GM19035 (cell line): ENCODE results near the gene CSNK1D.

Experiments
- ATAC-seq: cut with Tn5 transposase; IDR thresholded peaks from one replicate; pipeline ENCODE4 v1.9.1; 2021; ENCODE audit not compliant: unreplicated experiment

The CSNK1D gene

GRCh38 chr17:82273327-82274133 is at the start of gene CSNK1D:
Gene CSNK1D, minus strand, starts transcription at chr17:82273700. Its CDS starts 319 bp downstream, at chr17:82273381.
- ATAC-seq, result peak; percentile 76

- no peak for ATAC-seq
Measured at GRCh38 chr17:82322526-82323453, 49.3 kb upstream of the CSNK1D start.

- ATAC-seq, result no peak
Measured at GRCh38 chr17:82321947-82322466, 48.5 kb upstream of the CSNK1D start.

DNA sequence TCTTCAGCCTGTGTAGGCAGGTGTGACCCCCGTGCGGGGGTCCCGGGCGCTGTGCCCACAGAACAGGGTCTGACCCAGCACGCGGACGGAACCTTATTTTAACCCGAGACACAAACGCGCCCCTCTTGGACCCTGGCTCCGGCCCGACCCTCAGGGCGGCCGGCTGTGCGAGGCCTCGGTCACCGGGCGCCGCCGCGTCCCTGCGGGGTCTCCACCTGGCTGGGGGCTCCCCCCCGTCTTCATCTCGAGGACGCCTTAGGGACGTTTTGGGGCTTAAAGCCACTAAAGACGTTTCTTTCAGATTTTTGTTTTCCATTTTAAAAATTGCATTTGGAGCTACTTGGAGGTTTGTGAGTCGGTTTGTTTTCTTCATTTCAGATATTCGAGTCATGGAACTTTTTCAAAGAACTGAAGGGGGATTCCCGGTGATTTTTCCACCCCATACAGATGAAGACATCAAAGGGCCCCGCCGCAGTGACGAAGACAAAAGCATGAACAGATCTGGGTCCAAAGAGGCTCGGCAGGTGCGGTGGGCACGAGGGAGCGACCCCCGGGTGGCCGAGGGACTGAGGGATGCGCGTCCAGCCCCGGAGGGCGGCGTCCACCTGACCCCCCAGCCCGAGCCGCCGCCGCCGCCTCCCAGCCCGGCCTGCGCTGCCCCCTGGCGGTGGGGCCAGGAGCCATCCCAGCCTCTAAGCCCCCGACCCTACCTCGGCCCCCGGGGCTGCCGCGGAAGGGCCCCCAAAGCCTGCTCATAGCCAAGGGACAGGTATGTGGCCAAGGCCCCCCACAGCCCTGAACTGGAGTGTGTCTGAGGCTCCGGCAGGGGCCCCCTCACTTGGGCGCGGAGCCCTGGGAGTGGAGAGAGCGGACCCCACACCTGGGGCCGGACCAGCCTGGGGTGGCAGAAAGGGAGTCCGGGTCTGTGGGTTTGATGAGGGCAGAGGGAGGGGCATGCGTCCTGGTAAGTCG is 47.7 kb upstream of the CSNK1D start:
- no peak for ATAC-seq

DNA sequence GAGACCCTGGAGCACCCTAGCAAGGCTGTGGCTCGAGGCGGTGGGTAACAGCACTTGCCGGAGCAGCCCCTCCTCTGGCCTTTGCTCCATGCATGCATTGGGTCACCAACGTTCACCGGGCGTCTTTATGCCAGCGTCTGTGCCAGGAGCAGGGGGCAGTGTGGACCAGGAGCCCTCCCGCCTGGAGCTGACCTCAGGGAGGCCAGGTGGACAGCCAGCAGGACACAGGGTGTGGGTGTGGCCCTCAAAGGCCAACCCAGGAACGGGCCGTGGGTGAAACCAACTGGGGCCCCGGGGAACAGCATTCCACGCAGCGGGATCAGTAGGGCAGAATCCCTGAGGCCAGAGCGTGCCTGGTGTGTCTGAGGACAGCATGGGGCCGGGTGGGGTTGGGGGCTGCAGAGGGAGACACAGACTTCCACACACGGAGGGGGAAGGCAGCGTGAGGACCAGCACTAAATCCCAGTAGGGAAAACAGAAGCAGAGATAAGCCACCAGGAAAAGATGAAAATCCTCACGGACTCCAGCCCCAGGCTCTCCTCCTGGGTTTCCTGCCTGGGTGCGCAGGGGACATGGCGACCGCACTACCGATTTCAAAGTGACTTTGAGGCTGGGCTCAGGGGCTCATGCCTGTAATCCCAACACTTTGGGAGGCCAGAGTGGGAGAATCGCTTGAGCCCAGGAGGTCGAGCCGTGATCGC is 46.8 kb upstream of the CSNK1D start:
- no peak for ATAC-seq

- no peak for ATAC-seq
Measured at GRCh38 chr17:82319619-82320062, 46.1 kb upstream of the CSNK1D start.

DNA sequence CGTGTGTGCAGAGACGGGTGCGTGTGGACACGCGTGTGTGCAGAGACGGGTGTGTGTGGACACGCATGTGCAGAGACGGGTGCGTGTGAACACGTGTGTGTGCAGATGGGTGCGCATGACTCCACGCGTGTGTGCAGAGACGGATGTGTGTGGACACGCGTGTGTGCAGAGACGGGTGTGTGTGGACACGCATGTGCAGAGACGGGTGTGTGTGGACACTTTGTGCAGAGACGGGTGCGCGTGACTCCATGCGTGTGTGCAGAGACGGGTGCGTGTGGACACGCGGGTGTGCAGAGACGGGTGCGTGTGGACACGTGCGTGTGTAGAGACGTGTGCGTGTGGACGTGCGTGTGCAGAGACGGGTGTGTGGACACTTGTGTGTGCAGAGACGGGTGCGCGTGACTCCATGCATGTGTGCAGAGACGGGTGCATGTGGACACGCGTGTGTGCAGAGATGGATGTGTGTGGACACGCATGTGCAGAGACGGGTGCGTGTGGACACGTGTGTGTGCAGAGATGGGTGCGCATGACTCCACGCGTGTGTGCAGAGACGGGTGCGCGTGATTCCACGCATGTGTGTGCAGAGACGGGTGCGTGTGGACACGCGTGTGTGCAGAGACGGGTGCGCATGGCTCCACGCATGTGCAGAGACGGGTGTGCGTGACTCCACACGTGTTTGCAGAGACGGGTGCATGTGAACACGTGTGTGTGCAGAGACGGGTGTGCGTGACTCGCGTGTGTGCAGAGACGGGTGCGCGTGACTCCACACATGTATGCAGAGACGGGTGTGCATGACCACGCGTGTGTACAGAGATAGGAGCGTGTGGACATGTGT is 45.5 kb upstream of the CSNK1D start:
- ATAC-seq, result no peak

DNA sequence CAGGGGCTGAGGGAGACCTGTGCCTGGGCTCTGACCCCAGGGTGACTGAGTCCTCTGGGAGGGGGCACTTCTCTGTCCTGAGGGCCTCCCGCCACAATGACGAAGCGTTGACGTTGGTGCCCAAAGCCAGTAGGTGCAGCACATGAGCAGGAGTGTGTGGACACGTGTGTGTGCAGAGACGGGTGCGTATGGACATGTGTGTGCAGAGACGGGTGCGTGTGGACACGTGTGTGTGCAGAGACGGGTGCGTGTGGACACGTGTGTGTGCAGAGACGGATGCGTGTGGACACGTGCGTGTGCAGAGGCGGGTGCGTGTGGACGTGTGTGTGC is 44.6 kb upstream of the CSNK1D start:
- no peak for ATAC-seq

- no peak for ATAC-seq
Measured at GRCh38 chr17:82317394-82318168, 44.1 kb upstream of the CSNK1D start, which contains the start of gene CD7. Gene CD7, minus strand, starts transcription at chr17:82317608. Its CDS starts 113 bp downstream, at chr17:82317495.

DNA sequence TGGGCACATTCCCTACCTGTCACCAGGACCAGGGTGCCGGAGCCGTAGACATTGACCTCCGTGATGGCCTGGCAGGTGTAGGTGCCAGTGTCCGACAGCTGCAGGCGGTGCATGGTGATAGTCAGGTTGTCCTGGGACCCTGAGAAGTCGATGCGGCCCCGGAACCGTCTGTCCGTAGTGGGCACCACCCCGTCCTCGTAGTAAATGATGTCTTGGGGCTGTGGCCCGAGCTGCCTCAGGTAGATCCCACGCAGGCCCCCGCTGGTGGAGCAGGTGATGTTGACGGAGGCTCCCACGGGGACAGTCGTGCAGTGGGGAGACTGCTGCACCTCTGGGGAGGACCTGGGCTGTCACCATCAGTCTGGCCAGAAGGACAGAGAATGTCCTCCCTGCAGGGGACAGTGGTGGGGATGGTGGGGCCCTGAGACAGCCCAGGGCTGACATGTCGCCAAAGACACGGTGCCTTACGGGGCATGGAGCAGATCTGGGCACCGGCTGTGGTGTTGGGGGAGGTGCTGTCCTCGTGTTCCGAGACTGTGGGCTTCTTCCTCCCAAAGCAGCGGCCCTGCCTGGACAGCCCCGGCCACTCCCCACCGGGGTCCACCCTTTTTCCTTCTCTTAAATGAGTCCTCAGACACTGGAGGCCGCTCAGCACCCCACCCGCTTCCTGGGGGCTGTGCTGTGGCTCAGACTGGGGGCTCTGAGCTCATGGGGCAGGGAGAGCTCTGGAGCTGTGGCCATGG is 43.3 kb upstream of the CSNK1D start:
- ATAC-seq, result no peak

- no peak for ATAC-seq
Measured at GRCh38 chr17:82315703-82316358, 42.3 kb upstream of the CSNK1D start.

GRCh38 chr17:82314727-82315605 is 41.5 kb upstream of the CSNK1D start:
- no peak for ATAC-seq

GRCh38 chr17:82314012-82314726 is 40.7 kb upstream of the CSNK1D start:
- ATAC-seq, result no peak

DNA sequence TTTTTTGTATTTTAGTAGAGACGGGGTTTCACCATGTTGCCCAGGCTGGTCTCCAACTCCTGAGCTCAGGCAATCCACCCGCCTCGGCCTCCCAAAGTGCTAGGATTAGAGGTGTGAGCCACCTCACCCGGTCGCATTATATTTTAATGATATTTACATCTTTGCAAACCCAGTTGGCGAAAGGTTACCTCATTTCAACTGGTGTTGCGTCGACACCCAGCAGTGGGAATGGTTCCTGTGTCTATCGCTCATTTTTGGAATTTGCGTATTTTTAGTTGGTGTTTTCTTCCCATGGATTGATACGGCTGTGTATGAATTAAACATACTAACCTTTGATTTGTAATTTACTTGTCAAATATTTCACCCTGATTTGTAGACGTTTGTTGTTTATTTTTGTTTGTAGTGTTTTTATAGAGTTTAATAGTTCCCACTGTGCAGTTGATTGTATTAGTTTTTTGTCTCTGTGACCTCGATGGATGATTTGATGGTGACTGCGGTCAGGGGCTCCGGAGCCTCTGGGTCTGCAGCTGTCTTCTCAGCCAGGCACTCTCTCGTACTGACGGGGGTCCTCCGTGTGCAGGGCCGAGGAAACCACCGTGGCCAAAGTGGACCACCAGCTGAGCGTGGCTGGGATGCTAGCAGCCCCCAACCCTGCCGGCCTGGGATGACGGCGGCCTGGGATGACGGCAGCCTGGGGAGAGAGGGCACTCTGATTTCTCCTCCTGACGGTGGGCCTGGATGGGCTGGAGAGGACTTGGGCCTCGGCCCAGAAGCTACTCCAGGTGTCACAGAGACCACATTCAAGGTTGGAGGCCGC is 39.9 kb upstream of the CSNK1D start:
- ATAC-seq, result no peak

DNA sequence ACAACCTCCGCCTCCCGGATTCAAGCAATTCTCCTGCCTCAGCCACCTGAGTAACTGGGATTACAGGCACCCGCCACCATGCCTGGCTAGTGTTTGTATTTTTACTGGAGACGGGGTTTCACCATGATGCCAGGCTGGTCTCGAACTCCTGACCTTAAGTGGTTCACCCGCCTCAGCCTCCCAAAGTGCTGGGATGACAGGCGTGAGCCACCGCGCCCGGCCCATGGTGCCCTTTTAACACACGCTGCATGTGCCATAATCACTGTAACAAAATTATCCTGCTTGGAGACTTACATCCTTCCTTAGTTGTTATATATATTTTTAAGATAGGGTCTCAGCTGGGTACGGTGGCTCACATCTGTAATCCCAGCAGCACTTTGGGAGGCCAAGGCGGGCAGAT is 38.5 kb upstream of the CSNK1D start:
- no peak for ATAC-seq
